H1 (cell line): ENCODE measurements around the gene BPHL.

ENCODE experiments used
- TF ChIP-seq, protein P1 (sequence below), 3 experiments: IDR thresholded peaks; 1 replicate in 2 of 3; 2 replicates in 1 of 3; pipeline versions ENCODE4 v1.5.1 to v1.6.1; 2011; ENCODE audit warnings: low read length in 3 of 3, mild to moderate bottlenecking in 3 of 3, inconsistent platforms in 2 of 3, low read depth in 1 of 3, moderate library complexity in 1 of 3; ENCODE audit not compliant: insufficient read depth in 1 of 3; ENCODE audit errors: control extremely low read depth in 1 of 3
- TF ChIP-seq, protein P2 (sequence below): IDR thresholded peaks from 2 replicates; pipeline ENCODE4 v1.6.1; 2012; ENCODE audit warnings: inconsistent platforms

DNA sequence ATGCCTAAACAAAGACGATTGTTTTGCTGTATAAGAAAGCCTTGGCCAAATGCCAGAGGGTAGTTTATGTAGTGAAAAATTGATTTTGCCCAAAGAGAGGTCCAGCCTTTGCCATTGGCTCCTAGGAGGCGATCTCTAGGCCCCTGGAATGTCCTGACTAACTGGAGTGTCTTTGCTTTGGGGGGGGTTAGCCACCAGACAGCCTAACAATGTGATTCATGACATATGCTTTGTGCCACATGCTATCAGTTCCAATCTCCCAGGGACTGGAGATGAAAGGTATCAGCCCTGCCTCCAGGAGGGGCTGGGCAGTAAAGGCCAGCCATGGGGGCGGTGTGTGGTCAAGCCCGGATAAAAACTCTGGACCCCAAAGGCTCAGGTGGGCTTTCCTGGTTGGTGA lies 71.5 kb downstream of the BPHL start:
- TF ChIP-seq, protein P1, sequence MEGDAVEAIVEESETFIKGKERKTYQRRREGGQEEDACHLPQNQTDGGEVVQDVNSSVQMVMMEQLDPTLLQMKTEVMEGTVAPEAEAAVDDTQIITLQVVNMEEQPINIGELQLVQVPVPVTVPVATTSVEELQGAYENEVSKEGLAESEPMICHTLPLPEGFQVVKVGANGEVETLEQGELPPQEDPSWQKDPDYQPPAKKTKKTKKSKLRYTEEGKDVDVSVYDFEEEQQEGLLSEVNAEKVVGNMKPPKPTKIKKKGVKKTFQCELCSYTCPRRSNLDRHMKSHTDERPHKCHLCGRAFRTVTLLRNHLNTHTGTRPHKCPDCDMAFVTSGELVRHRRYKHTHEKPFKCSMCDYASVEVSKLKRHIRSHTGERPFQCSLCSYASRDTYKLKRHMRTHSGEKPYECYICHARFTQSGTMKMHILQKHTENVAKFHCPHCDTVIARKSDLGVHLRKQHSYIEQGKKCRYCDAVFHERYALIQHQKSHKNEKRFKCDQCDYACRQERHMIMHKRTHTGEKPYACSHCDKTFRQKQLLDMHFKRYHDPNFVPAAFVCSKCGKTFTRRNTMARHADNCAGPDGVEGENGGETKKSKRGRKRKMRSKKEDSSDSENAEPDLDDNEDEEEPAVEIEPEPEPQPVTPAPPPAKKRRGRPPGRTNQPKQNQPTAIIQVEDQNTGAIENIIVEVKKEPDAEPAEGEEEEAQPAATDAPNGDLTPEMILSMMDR (IDR thresholded peaks at IDR 0.05; ENCODE audit: control extremely low read depth in 1 of 3, insufficient read depth in 1 of 3, low read depth in 1 of 3, low read length in 3 of 3), result no peak
- TF ChIP-seq, protein P2, sequence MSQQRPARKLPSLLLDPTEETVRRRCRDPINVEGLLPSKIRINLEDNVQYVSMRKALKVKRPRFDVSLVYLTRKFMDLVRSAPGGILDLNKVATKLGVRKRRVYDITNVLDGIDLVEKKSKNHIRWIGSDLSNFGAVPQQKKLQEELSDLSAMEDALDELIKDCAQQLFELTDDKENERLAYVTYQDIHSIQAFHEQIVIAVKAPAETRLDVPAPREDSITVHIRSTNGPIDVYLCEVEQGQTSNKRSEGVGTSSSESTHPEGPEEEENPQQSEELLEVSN, result no peak
